ENCODE measurements around the gene CTU1.

DNA sequence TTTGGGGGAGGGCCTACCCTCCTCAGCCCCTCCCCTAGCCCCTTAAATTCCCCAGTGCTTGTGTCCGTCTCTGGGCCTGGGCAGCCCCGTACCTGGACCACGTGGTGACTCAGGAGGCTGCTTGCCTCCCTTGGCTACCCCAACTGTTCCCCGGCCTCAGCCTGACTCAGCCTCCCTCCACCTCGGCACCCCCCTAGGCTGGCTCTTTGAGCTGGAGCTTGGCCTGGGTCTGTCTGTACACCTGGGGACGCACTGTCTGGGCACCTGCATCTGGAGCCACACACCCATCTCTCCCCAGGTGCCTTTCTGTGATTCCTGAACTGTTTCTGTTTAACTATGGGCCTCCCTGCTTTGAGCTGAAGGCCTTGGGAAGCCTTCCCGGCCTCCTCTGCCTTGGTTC lies 23.7 kb downstream of the CTU1 start:
- TF ChIP-seq, protein P1, sequence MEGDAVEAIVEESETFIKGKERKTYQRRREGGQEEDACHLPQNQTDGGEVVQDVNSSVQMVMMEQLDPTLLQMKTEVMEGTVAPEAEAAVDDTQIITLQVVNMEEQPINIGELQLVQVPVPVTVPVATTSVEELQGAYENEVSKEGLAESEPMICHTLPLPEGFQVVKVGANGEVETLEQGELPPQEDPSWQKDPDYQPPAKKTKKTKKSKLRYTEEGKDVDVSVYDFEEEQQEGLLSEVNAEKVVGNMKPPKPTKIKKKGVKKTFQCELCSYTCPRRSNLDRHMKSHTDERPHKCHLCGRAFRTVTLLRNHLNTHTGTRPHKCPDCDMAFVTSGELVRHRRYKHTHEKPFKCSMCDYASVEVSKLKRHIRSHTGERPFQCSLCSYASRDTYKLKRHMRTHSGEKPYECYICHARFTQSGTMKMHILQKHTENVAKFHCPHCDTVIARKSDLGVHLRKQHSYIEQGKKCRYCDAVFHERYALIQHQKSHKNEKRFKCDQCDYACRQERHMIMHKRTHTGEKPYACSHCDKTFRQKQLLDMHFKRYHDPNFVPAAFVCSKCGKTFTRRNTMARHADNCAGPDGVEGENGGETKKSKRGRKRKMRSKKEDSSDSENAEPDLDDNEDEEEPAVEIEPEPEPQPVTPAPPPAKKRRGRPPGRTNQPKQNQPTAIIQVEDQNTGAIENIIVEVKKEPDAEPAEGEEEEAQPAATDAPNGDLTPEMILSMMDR (IDR thresholded peaks at IDR 0.05; ENCODE audit: low read depth, low read length), result no peak
- TF ChIP-seq MYC (IDR thresholded peaks at IDR 0.05; ENCODE audit: low read depth, low read length) (no peak), POLR2A (IDR thresholded peaks at IDR 0.05; ENCODE audit: extremely low read depth, insufficient read length) (no peak)
- TF ChIP-seq, protein P2, sequence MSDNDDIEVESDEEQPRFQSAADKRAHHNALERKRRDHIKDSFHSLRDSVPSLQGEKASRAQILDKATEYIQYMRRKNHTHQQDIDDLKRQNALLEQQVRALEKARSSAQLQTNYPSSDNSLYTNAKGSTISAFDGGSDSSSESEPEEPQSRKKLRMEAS (IDR thresholded peaks at IDR 0.05; ENCODE audit: low read depth, low read length), result no peak
